ENCODE data around the gene MYBL2.

Gene MYBL2

DNA sequence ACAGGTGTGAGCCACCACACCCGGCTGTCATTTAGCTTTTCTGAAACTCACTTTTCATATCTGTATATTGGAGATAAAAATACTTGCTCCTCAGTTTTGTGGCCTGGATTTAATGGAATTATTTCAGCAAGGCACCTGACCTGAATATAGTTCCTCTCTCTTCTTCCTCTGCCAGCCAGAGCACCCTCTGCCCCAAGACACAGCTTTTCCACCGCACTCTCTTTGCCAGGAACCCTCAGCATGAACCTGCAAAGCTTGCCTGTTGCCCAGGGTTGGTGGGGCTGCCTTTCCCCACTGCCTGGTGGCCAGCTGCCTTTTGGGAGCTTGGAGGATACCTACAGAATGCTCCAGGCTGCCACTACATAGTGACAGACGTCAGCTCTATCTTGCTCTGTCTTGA is 56.8 kb downstream of the MYBL2 start:
- FAIRE-seq: no peak

DNA sequence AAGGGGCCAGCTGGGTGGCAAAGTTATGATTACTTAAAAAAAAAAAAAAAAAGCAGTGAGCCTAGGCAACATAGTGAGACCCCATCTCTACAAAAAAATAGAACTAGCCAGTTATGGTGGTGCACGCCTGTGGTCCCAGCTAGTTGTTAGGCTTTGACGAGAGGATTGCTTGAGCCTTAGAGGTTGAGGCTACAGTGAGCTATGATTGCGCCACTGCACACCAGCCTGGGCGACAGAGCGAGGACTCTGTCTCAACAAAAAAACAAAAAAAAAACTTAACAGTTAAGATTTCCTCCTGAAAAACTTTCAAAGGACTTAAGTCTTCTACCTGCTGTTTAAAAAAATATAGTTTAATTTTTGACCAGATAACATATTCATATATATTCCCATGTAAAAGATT is 57.5 kb downstream of the MYBL2 start:
- no peak for FAIRE-seq

DNA sequence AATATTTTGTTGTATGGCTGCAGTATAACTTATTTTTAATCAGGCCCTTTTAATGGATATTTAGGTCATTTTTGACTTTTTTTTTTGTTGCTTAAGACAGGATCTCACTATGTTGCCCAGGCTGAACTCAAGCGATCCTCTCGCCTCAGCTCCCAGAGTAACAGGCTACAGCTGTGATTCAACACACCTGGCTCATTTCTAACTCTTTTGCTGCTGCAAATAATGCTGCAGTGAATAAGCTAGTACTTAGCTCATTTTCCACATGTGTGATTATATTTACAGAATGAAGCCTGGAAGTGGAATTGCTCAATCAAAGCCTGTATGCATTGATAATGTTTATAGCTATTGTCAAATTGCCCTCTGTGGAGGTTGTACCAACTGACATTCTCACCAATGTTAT is 58.8 kb downstream of the MYBL2 start:
- no peak for FAIRE-seq

DNA sequence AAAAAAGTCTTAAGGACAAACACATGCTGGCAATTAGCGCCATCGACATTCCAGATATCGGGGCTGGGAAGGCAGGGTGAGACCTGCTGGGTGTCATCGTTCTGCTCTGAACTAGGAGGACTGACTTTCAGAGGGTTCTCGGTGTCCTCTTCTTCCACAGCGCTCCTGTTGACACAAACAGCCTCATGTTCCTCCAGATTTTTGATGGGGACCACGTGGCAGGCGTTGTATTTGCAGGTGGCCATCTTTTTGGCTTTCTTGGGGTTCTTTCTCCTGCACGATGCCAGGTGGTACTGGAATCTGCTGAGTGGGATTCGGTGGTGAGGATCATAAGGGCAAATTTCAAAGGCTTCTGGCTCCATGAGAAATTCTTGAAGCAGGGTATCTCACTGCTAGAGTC is 59.4 kb downstream of the MYBL2 start:
- no peak for FAIRE-seq

DNA sequence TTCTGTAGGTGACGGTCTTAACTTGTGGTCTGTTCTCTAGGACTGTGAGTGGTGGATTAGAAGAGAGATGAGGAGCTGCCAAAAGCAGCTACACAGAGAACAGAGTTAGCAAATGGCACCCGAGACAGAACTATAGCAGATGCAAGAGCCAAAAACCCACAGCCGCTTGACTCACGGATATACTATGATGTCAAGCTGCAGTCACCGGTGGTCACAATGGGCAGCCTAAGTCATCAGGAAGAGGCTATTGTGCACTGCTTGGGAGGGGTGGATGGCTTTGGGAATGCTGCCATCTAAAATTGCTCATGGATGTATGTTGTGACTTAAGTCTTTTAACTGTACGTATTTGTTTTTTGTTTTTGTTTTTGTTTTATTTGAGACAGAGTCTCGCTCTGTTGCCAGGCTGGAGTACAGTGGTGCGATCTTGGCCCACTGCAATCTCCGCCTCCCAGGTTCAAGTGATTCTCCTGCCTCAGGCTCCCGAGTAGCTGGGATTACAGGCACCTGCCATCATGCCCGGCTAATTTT is 60.0 kb downstream of the MYBL2 start, which contains the start of gene GTSF1L:
TSS of gene GTSF1L (minus strand) at position 192 of the 528 bp plus-strand sequence. CDS start 308 bp downstream, outside the sequence.
- no peak for FAIRE-seq

DNA sequence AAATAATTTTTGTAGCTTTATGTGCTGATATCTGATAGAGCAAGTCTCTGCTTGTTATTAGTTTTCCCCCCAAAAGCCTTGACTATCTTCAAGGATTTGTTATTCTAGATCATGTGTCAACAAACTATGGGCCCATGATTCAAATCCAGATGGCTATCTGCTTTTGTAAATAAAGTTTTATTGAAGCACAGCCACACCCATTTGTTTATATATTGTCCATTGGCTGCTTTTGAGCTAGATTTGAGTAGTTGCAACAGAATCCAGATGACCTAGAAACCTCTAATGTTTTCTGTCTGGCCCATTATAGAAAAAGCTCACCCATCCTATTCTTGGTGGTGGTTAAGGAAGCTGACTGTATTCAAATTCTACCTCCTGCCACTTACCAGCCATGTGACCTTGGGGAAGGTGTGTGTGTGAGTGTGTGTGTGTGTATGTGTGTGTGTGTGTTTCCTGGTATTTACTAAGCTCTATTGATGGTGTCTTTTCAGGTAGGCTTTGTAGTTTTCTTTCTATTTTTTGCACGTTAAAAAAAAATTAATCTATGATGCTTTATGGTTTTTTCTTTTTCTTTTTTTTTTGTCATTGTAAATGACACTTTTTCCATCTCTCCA is 61.2 kb downstream of the MYBL2 start:
- FAIRE-seq: no peak

DNA sequence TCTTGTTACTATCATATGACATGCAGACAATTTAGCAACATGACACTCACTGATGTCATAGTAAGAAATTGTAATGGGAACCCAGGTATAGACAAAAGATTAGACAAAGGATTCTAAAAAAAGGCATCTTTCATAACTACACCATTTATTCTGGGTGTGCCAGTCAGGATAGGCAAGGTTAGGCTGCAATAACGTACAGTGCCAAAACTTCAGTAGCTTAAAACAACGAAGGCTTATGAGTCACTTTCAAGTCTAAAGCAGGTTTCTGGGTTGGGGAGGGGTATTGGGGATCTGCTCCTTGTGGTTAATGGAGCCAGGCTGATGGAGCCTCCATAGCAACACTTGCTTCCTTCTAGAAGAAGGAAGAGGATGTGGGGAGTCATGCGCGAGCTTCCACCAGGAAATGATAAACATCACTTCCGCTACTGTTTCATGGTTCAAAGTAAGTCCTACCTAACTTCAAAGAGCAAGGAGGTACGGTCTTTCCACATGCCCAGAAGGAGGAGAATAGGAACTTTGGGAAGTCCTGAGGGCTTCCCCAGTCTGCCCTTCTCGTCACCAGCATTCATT is 61.9 kb downstream of the MYBL2 start:
- FAIRE-seq: no peak

DNA sequence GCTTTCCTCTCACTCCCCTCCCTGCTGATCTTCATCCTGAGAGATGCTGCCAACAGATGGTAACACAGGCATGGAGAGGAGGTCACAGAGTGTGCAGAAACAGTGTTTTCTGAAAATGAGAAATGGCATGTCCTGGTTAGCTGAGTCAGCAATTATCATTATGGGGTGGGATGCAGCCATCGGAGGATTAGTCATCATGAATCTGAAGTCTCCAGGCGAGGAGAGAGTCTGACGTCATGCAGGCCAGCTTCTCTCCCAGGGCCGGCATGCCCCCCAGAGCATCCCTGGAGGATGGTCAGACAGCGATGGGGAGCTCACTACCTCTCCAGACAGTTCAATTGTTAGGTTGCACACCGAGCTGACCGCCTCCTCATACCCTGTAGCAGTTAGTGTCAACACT is 64.6 kb downstream of the MYBL2 start:
- FAIRE-seq: no peak

DNA sequence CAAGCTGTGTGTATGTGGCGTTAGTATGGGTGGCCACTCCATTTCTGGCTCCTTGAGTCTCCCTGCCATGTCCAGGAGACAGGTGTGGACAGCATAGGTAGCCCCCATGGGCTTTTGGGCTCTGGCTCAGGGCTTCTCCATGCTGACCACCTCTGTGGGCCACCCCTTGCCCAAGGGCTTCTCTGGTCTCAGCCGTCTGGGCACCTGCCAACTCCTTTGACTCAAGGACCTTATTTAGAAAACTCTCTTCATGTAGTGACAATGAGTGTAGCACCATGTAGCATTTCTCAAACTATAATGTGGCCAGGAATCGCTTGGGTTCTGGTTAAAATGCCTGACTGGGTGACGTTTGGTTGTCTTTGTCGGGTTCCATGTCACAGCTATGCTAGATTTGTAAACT is 65.0 kb downstream of the MYBL2 start:
- FAIRE-seq: no peak

DNA sequence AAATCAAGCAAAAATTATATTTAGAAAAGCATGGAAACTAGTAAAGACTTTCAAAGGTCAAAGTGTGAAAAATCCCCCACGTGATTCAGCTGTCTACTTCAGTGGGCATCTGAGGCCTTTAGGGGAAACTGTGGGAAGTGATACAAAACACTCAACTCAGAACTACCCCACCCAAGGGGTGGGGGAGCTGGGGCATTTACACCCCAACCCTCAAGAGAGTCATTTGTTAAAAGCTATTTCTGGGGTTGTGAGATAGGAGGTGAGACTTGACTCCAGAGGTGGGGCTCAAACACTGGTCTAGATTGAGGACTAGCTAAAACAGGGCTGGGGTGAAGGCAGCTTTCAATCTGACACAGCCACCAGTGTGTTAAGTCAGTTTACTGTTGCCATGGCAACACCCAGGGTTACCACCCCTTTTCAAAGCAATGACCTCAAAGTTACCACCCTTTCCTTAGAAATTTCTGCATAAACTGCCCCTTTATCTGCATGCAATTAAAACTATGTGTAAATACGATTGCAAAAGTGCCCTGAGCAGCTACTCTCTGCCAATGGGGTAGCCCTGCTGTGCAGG is 69.8 kb downstream of the MYBL2 start:
- no peak for FAIRE-seq

DNA sequence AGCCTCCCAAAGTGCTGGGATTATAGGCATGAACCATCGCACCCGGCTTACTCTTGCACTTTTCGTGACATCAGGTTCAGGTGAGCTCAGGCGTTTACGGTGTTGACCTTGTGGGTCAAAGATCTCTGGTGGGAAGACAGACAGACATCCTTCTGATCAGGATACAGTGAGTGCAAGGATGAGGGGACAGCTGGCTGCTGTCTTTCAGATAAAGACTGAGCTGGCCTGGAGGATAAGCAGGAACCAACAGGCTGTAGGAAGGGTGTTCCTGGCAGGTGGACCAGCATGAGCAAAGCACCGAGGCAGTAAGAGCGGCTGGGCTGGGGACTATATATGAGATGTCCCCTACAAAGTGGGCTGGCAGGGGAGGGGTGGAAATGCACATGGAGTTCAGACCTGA is 71.0 kb downstream of the MYBL2 start:
- no peak for FAIRE-seq

DNA sequence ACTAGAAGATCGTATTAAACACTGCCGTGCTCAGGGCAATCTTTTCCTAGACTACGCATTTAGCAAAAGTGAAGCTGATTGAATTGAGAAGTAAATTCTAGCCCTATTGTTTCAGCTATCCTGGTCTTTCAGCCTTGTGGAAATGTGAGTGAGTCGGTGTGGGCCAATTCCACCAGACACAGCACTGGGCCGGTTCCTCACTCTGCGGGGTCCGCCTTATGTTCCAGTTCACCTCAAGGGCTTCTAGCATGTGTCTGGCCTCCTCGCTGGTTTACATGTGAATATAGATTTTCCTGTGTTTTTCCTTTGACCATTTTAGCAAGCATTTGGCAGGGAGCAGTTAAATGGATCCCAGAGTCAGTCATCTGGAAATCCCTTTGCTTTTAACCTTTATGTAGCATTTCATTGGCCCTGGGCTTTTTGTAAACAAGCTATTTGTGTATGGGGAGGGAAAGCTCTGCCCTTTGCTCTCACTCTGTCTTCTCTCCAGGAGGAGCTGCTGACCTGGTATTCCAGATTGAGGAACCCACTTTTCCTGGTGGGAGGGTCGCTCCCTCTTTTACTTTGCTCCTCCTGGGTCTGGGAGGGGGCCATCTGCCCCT is 72.3 kb downstream of the MYBL2 start:
- FAIRE-seq: no peak

DNA sequence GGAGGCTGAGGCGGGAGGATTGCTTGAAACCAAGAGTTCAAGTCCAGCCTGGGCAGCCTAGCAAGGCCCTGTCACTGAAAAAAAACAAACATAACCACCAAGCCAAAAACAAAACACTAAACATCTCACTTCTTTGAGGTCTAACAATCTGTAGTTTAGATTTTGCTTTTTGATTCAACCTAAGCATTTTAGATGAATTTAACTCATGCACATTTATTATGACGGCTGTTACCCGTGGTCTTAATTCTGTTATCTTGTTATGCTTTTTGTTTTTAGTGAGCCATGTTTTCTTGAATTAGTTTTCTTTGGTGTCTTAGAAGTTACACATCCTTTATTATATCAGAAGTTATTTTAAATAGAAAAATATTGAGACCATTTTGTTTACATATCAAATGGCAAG is 73.7 kb downstream of the MYBL2 start:
- FAIRE-seq: no peak

DNA sequence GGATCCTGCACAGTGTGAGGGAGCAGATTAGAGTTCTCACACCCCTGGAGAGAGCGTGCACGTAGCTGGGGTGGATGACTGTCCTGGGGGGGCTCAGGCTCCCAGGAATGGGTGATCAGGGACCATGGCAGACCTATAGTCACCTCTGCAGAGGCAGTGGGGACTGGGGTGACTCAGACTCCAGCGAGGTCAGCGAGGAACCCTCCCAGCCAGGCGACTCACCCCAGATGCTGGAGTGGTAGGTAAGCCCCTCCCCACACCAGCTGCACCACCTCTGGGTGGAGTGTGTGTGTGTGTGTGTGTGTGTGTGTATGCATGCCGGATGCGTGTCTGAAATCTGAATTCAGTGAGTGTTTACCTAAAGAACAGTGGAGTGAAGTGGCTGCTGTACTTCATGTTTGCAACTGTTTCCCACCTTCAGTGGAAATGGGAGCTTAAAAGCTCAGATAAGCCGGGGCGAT is 77.3 kb downstream of the MYBL2 start:
- no peak for FAIRE-seq

DNA sequence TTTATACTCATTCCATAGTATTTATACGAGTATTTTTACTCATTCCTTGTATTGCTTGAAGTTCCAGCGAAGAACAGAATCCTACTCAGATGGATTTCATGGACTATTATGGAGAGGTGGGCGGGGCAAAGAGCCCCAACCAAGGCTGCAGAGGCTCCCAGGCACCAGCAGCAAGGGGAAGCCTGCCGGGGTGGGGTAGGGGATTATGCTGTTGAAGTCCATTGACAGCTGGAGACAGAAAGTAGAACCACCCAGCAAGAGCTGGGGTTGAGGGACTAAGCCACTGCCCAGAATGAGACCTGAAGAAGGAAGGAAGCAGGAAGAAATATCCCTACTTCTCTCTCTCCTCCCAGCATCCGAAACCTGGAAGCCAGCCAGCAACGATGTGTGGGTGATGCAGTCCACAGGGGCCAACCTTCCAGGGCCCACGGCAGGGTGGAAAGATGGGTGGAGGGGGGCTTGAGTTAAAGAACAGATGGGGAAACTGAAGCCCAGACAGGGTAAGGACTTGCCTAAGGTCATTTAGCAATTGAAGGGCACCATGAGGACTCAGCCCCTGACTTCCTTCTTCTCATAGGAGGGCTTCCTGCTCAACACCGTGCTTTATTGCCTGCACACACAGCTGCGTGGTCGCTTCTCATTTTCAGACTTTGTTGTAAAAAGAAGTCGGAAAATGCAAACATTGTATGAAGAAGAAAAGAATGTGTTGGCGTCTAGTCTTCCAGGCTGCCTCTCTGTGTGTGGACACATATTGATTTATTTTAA is 78.2 kb downstream of the MYBL2 start:
- no peak for FAIRE-seq

DNA sequence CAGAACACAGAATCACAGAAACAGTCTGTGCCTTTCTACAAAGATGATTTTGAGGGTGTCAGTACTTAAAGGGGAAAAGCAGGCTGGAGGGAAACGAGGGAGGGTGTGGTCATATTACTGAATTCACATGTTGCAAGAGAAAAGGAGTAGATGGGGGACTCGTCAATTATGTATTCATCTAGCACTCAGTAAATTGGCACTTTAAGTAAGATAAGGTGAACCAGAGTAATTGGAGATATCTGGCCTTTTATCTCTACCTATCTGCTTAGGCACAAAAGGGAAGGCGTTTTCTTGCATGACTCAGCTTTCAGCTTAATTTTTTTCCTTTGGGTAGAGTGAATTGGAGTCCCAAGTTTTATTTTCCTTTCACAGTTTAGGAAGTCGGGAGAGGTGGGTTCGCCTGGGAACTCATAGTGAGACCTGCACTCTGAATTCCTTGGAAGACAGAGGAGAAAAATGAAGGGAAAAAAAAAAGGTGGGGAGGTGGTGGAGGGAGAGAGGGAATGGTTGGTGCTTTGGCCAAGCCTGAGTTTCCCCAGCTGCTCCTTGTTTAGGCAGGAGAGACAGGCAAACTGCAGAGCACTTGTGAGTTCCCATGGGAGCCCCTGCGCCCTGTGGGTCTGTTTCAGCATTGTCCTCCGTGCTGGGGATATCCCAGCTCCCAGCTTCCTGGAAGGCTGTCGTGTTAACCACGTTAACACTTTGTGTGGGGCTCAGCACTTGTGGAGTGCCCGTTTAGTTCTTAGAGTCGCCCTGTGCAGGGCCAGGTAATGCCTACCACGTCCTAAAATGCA is 79.6 kb downstream of the MYBL2 start:
- FAIRE-seq: no peak

DNA sequence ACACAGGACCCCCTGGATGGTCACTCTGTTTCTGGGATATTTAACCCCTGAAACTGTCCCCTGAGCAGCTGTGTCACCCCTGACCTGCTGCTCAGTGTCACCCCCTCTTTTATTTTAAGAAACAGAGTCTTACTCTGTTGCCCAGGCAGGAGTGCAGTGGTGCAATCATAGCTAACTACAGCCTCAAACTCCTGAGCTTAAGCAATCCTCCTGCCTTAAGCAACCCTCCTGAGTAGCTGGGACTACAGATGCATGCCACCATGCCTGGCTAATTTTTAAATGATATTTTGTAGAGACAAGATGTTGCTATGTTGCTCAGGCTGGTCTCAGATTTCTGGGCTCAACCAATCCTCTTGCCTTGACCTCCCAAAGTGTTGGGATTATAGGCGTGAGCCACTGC is 81.4 kb downstream of the MYBL2 start:
- no peak for FAIRE-seq

DNA sequence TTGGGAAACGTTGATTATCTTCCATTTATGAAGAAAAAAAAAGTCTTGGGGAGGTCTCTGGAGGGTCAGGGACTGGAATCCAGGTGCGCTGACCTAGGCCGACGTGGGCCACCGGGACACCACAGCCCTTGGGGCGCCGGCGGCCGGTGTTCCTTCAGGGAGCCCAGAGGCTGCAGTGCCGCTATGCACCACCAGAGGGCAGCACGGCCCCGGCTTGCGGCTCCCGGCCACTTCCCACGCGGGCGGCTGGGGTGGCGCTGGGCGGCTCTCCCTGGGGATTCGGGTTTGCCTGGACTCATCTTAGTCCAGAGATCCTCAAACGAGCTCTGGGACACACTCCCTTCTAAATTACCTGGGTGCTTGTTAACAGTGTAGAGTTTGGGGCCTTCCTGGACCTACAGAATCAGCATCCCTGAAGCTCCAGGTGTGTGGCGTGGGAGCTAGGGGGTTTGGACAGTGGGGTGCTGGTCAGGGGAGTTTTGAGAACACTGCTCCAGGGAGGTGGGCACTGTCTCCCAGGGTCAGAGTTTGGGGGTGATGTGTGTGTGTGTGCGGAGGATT is 82.9 kb downstream of the MYBL2 start:
- FAIRE-seq: no peak

DNA sequence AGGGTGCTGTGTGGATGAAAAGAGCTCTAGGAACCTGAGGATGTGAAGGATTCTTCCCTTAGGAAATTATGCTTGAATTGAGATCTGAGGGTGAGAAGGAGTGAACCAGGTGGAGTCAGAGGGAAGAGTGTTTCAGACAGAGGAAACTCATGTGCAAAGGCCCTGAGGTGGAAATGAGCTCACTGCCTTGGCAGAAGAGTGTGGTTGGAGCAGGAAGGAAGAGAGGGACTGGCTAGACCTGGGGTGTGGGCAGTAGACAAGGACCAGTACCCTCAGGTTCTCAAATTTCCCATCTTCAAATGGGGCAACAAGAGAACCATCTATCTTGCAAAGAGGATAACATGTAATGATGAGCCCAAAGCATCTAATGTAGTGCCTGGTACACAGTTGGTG is 83.9 kb downstream of the MYBL2 start:
- no peak for FAIRE-seq

DNA sequence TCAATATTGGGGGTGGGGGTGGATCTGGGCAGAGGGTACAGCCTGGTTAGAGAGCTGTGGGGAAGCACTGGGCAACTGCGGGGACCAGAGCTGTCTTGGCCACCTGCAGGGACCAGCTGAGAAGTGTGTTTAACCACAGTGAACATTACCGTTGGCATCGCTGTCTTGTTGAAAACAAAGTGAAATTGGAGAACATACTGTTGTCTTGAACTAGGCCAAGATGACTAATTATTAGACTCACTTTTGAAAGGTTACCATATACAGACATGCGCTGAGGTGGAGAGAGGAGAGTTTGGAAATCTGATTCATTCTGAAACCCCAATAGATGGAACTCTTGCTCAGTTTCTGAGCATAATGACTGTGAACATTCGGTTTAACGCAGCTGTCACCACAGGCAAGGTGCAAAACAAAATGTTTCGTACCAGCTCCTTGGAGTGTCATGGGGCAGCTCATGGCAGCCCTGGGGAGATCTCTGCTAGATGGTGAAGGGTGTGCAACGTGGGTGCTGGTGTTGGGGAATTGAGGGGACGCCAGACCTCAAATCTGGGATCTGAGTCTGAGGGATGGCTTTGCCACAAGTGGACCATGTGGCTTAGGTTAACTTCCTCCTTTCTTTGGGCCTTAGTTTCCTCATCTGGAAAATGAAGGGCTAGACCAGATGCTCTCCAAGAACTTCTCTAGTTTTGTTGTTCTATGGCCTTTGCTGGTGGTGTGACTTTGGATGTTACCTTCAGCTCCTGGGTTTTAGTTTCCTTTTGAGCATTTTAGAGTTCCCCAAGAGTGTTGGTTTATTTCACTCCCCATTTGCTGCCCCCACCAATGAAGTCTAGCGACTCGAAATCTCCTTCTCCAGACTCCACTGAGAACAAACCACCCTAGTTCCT is 84.5 kb downstream of the MYBL2 start:
- FAIRE-seq: no peak

DNA sequence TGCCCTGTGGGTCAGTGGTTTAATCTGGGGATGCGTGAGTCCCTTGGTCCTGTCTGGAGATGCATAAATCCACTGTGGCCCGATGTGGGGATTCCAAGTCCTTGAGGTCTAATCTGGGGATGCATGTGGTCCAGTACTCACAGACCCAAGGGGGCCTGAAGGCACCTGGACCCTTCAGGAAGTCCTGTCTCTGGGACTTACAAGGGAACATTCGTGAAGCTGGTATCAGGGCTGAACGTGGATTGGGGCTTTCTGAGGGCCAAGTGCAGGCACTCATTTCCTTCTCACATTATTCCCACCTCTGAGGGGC is 85.1 kb downstream of the MYBL2 start:
- FAIRE-seq: no peak
